Measurements from ENCODE around the gene LDLR.
A peak's percentile ranks its signal among the peaks of the same experiment; 100 is the strongest.
"Not testable (repeated sequence)": the region's sequence is repeated elsewhere in the genome, so short reads cannot be mapped to it uniquely, and the experiment has no call there.

LDLR gene

GRCh38 chr19:11105014-11105636 is 15.9 kb downstream of the LDLR start:
- DNase-seq (ENCODE audit: low read depth in 2 of 2), result no peak

- no peak for DNase-seq (ENCODE audit: low read depth in 2 of 2)
These were observed 17.2 kb downstream of the LDLR start for GRCh38 chr19:11106477-11106876.

GRCh38 chr19:11108746-11109145 is 19.5 kb downstream of the LDLR start:
- no peak for DNase-seq (ENCODE audit: low read depth in 2 of 2)

GRCh38 chr19:11111117-11111770 is 22.0 kb downstream of the LDLR start:
- no peak for DNase-seq (ENCODE audit: low read depth in 2 of 2)

- DNase-seq (ENCODE audit: low read depth in 2 of 2), result no peak
These were observed 22.5 kb downstream of the LDLR start for GRCh38 chr19:11111771-11112144.

GRCh38 chr19:11113140-11113708 is 24.0 kb downstream of the LDLR start:
- no peak for DNase-seq (ENCODE audit: low read depth in 2 of 2)

GRCh38 chr19:11115042-11115441 is 25.8 kb downstream of the LDLR start:
- DNase-seq (ENCODE audit: low read depth in 2 of 2), result no peak

- DNase-seq (ENCODE audit: low read depth in 2 of 2), result no peak
These were observed 26.7 kb downstream of the LDLR start for GRCh38 chr19:11115895-11116446.

- no peak for DNase-seq (ENCODE audit: low read depth in 2 of 2)
These were observed 27.2 kb downstream of the LDLR start for GRCh38 chr19:11116507-11116906.

- DNase-seq (ENCODE audit: low read depth in 2 of 2), result not testable (repeated sequence)
These were observed 32.7 kb downstream of the LDLR start for GRCh38 chr19:11121963-11122362.

- DNase-seq (ENCODE audit: low read depth in 2 of 2), result no peak
These were observed 33.9 kb downstream of the LDLR start for GRCh38 chr19:11123114-11123513.

GRCh38 chr19:11124157-11124556 is 34.9 kb downstream of the LDLR start:
- not testable (repeated sequence) for DNase-seq (ENCODE audit: low read depth in 2 of 2)

- DNase-seq (ENCODE audit: low read depth in 2 of 2), result peak; percentile 71 to 78
These were observed 36.9 kb downstream of the LDLR start for GRCh38 chr19:11125994-11126685.

GRCh38 chr19:11127905-11128304 is 38.6 kb downstream of the LDLR start:
- DNase-seq (ENCODE audit: low read depth in 2 of 2), result no peak

GRCh38 chr19:11130824-11131455 is 41.7 kb downstream of the LDLR start:
- DNase-seq (ENCODE audit: low read depth in 2 of 2), result peak; percentile 64 to 66

GRCh38 chr19:11131471-11131870 is 42.2 kb downstream of the LDLR start:
- DNase-seq (ENCODE audit: low read depth in 2 of 2), result no peak

- DNase-seq (ENCODE audit: low read depth in 2 of 2), result no peak
These were observed 47.3 kb downstream of the LDLR start for GRCh38 chr19:11136400-11137101.

GRCh38 chr19:11137542-11138384 is 48.5 kb downstream of the LDLR start:
- DNase-seq (ENCODE audit: low read depth in 2 of 2), result peak; percentile 27 to 51

- DNase-seq (ENCODE audit: low read depth in 2 of 2), result no peak
These were observed 49.5 kb downstream of the LDLR start for GRCh38 chr19:11138601-11139300.
